GM21447 (cell line): Measurements from ENCODE around the gene FMO5.
"Not testable (repeated sequence)": the region's sequence is repeated elsewhere in the genome, so short reads cannot be mapped to it uniquely, and the experiment has no call there.

Source experiments
- ATAC-seq: cut with Tn5 transposase; IDR thresholded peaks from one replicate; pipeline ENCODE4 v1.9.1; 2021; ENCODE audit not compliant: unreplicated experiment

FMO5 gene

GRCh38 chr1:147225193-147225730 lies at the start of gene FMO5:
FMO5 (minus strand) TSS chr1:147225339; CDS start chr1:147225029, 310 bp downstream.
- peak; percentile 72 for ATAC-seq

- no peak for ATAC-seq
These were observed 48.5 kb upstream of the FMO5 start for GRCh38 chr1:147273409-147274336.

GRCh38 chr1:147272042-147272441 lies 46.9 kb upstream of the FMO5 start:
- no peak for ATAC-seq

- no peak for ATAC-seq
These were observed 45.6 kb upstream of the FMO5 start for GRCh38 chr1:147270721-147271120.

GRCh38 chr1:147267711-147268110 lies 42.6 kb upstream of the FMO5 start:
- no peak for ATAC-seq

- ATAC-seq = no peak
These were observed 41.2 kb upstream of the FMO5 start for GRCh38 chr1:147266381-147266780.

GRCh38 chr1:147264158-147264768 lies 39.1 kb upstream of the FMO5 start:
- ATAC-seq = no peak

- ATAC-seq = no peak
These were observed 35.8 kb upstream of the FMO5 start for GRCh38 chr1:147260956-147261355.

GRCh38 chr1:147252540-147252939 lies 27.4 kb upstream of the FMO5 start:
- no peak for ATAC-seq

GRCh38 chr1:147247656-147248238 lies 22.6 kb upstream of the FMO5 start:
- no peak for ATAC-seq

GRCh38 chr1:147246910-147247655 lies 21.9 kb upstream of the FMO5 start:
- ATAC-seq = no peak

- no peak for ATAC-seq
These were observed 21.0 kb upstream of the FMO5 start for GRCh38 chr1:147246044-147246690.

- ATAC-seq = no peak
These were observed 20.5 kb upstream of the FMO5 start for GRCh38 chr1:147245586-147246021.

- no peak for ATAC-seq
These were observed 20.0 kb upstream of the FMO5 start for GRCh38 chr1:147245129-147245528.

- ATAC-seq = no peak
These were observed 18.7 kb upstream of the FMO5 start for GRCh38 chr1:147243841-147244240.

- ATAC-seq = peak; percentile 30
These were observed 18.1 kb upstream of the FMO5 start for GRCh38 chr1:147243228-147243685.

GRCh38 chr1:147242449-147243227 lies 17.5 kb upstream of the FMO5 start, which contains the start of gene CHD1L:
CHD1L (plus strand) TSS chr1:147242684; CDS start chr1:147242704, 20 bp downstream.
- ATAC-seq = peak; percentile 87

- no peak for ATAC-seq
These were observed 16.9 kb upstream of the FMO5 start for GRCh38 chr1:147241934-147242448.

GRCh38 chr1:147240131-147240721 lies 15.1 kb upstream of the FMO5 start:
- ATAC-seq = not testable (repeated sequence)
